Measurements from ENCODE around the gene HTR2A.

The HTR2A gene

GRCh38 chr13:46803586-46803985, 93.3 kb downstream of the HTR2A start:
- no peaks in the 10 kb centered on the region for H3K36me3 Mint-ChIP-seq
- no peaks in the 10 kb centered on the region for H3K4me1 Mint-ChIP-seq
- no peak overlapping the region for H3K4me3 Mint-ChIP-seq
- H3K27me3 Mint-ChIP-seq = no peaks in the 10 kb centered on the region
- no peaks in the 10 kb centered on the region for H3K9me3 Mint-ChIP-seq
- H3K27ac Mint-ChIP-seq = no peak overlapping the region

DNA sequence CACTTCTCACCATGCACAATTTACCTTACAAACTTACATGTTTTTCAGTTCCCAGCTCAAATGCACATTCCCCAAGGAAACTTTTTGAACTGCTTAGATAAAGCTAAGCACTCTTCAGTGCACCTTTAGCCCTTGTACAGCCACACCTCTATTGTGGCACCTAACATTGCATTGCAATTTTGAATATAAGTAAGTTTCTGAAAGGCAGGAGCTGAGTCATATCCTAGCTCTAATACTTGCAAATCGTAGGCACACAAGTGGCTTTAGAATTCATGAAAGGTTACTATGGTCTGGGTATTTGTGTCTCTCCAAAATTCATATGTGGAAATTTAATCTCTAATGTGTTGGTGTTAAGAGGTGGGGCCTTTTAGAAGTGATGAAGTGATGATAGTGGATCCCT, 95.0 kb downstream of the HTR2A start:
- H3K27me3 Mint-ChIP-seq = no peaks in the 10 kb centered on the region
- H3K9me3 Mint-ChIP-seq = no peaks in the 10 kb centered on the region
- no peak overlapping the region for H3K4me3 Mint-ChIP-seq
- no peak overlapping the region for H3K27ac Mint-ChIP-seq
- H3K4me1 Mint-ChIP-seq = peaks cover 7% of the 10 kb centered on the region
- no peaks in the 10 kb centered on the region for H3K36me3 Mint-ChIP-seq

DNA sequence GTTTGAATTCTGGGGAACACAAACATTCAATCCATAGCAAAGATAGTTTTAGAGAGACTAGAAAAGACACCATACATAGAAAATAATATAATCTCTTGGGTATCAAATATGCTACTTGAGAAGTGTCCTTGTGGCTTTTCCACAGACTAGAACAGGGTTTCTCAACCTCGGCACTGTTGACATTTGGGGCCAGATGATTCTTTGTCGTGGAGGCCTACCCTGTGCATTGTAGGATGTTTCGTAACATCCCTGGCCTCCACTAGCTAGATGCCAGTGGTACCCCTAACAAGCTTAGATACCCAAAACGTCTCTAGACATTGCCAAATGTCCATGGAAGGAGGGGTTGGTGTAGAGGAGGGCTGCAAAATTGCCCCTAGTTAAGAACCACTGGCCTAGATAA, 97.7 kb downstream of the HTR2A start:
- Mint-ChIP-seq H3K27me3 (no peaks in the 10 kb centered on the region), H3K4me3 (no peak overlapping the region), H3K27ac (no peak overlapping the region), H3K4me1 (peaks cover 27% of the 10 kb centered on the region), H3K9me3 (no peaks in the 10 kb centered on the region), H3K36me3 (peaks cover 7% of the 10 kb centered on the region)

- Mint-ChIP-seq H3K4me3 (peak overlapping the region; percentile 100), H3K9me3 (no peaks in the 10 kb centered on the region), H3K36me3 (peaks cover 7% of the 10 kb centered on the region), H3K27ac (peak overlapping the region; percentile 99), H3K27me3 (no peaks in the 10 kb centered on the region), H3K4me1 (peaks cover 41% of the 10 kb centered on the region)
Measured at GRCh38 chr13:46797501-46798237, 99.2 kb downstream of the HTR2A start.

DNA sequence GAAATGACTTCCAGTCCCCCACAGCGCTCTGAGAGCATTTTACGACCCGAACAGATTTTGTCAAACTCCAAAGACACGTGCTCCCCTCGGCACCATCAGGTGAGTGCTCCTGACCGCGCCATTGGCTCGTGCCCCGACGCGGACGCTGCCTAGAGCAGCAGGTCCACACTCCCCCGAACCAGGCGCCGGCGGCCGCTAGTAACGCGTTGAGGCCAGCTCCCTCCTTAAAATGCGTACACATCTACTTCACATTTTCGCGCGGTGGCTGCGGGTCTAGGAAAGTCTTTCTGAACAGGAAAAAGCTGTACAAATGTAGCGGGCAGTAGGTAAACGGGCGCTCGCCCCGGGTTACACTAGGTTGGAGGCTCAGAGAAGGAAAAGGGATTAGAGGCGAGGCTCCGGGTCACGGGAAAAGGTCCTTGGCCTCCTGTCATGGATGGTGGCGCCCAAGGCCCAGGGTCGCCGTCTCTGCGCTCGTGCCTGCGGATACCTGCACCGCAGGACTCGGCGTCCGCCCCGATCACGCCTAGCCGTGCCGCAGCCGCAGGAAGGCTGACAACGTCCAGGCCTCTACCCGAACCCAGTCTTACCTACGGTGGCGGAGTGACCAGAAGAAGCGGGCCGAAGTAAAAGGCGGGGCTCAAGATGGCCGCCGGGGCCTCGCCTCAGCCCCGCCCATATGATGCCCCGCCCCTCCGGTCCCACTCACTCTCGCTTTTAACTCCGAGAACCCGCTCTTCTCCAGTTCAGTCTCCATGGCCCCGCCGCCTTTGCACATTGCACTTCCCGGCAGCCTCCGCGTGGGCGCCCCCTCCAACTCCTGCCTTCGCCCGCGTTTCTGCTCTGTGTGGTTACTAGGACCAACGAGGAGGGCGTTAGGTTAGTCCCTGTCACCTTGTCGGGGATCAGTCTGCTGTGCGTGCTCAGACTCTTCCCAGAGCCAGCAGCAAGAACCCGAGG, 100.1 kb downstream of the HTR2A start, which contains the start of gene ESD:
ESD (minus strand) TSS at position 647 of the 960 bp plus-strand sequence. CDS start 5,748 bp downstream, outside the sequence.
- Mint-ChIP-seq H3K4me1 (peaks cover 43% of the 10 kb centered on the region), H3K4me3 (peak within 1 kb of the TSS; percentile 100), H3K9me3 (no peaks in the 10 kb centered on the region), H3K27me3 (no peaks in the 10 kb centered on the region), H3K36me3 (peaks cover 7% of the 10 kb centered on the region), H3K27ac (peak within 1 kb of the TSS; percentile 99)

- H3K9me3 Mint-ChIP-seq = no peaks in the 10 kb centered on the region
- peak overlapping the region; percentile 100 for H3K4me3 Mint-ChIP-seq
- H3K36me3 Mint-ChIP-seq = peaks cover 7% of the 10 kb centered on the region
- no peaks in the 10 kb centered on the region for H3K27me3 Mint-ChIP-seq
- peaks cover 43% of the 10 kb centered on the region for H3K4me1 Mint-ChIP-seq
- H3K27ac Mint-ChIP-seq = peak overlapping the region; percentile 99
Measured at GRCh38 chr13:46796129-46796514, 100.7 kb downstream of the HTR2A start.

GRCh38 chr13:46795321-46795720, 101.5 kb downstream of the HTR2A start:
- Mint-ChIP-seq H3K27ac (peak overlapping the region; percentile 68), H3K4me3 (peak overlapping the region; percentile 100), H3K4me1 (peaks cover 50% of the 10 kb centered on the region), H3K27me3 (no peaks in the 10 kb centered on the region), H3K36me3 (peaks cover 14% of the 10 kb centered on the region), H3K9me3 (no peaks in the 10 kb centered on the region)

DNA sequence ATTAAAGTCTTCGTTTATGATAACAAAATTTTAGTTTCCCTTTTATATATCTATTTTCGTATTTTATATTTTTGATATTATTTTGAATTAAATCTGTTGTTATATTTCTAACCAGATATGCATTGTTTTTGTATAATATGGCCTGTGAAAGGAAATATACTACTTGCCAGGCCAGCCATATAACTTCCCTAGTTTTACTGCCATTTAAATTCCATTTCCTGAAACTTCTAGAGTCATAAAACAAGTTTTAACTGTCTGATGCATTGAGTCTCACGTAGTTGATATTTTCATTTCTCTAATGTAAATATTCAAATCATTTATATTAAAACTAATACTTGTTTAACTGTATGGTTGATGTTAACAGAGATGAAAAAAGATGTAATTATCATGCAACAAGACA, 113.3 kb downstream of the HTR2A start:
- Mint-ChIP-seq H3K36me3 (peaks cover 22% of the 10 kb centered on the region), H3K9me3 (no peaks in the 10 kb centered on the region), H3K4me1 (peaks cover 10% of the 10 kb centered on the region), H3K4me3 (no peak overlapping the region), H3K27me3 (no peaks in the 10 kb centered on the region), H3K27ac (no peak overlapping the region)

- Mint-ChIP-seq H3K36me3 (peaks cover 27% of the 10 kb centered on the region), H3K4me1 (peaks cover 4% of the 10 kb centered on the region), H3K27ac (no peak overlapping the region), H3K4me3 (no peak overlapping the region), H3K27me3 (no peaks in the 10 kb centered on the region), H3K9me3 (no peaks in the 10 kb centered on the region)
Measured at GRCh38 chr13:46782691-46783090, 114.2 kb downstream of the HTR2A start.

GRCh38 chr13:46782066-46782465, 114.8 kb downstream of the HTR2A start:
- H3K36me3 Mint-ChIP-seq = peaks cover 27% of the 10 kb centered on the region
- no peaks in the 10 kb centered on the region for H3K27me3 Mint-ChIP-seq
- H3K27ac Mint-ChIP-seq = no peak overlapping the region
- H3K9me3 Mint-ChIP-seq = no peaks in the 10 kb centered on the region
- H3K4me1 Mint-ChIP-seq = no peaks in the 10 kb centered on the region
- no peak overlapping the region for H3K4me3 Mint-ChIP-seq

All from activated naive CD4-positive, alpha-beta T cell treated with anti-CD3 and anti-CD28 coated beads, Interleukin-2, amount 50 U/mL, for 24 hours (primary cell).